Activated B cell treated with CpG ODN at 0.5 μM for 24 hours (primary cell): ENCODE measurements around the gene POLR3G. TPM values are rescaled to one million over a fixed set of nuclear protein-coding genes. Genes with fewer than 3 reads are reported as not detected.

ENCODE experiments used
- ATAC-seq: fragments of 200-7000 bp; cut with Tn5 transposase; one replicate; pipeline ENCODE4 v1.10.0; 2021; ENCODE audit warnings: low read depth, mild to moderate bottlenecking, moderate library complexity
- CTCF ChIA-PET: fragments of 350-600 bp; sonication (Branson Sonifier 250); formaldehyde crosslinking; loops from one replicate; lab custom pipeline; 2021; ENCODE audit warnings: antibody characterized with exemption; lab: Charles Lee
- POLR2A ChIA-PET: fragments of 350-600 bp; sonication (Branson Sonifier 250); formaldehyde crosslinking; loops from one replicate; lab custom pipeline; 2021; ENCODE audit warnings: antibody characterized with exemption; lab: Charles Lee
- DNase-seq: peaks from one replicate; pipeline ENCODE4 v3.0.0; 2022
- H3K27ac Mint-ChIP-seq: one replicate; pipeline ENCODE4 v1.8.0; 2020; ENCODE audit warnings: mixed read lengths
- H3K27me3 Mint-ChIP-seq: one replicate; pipeline ENCODE4 v1.8.0; 2021; ENCODE audit warnings: mixed read lengths
- H3K36me3 Mint-ChIP-seq: one replicate; pipeline ENCODE4 v1.8.0; 2021; ENCODE audit warnings: low read depth, mixed read lengths
- H3K4me1 Mint-ChIP-seq: one replicate; pipeline ENCODE4 v1.8.0; 2021; ENCODE audit warnings: mixed read lengths
- H3K4me3 Mint-ChIP-seq: one replicate; pipeline ENCODE4 v1.8.0; 2020; ENCODE audit warnings: mild to moderate bottlenecking, mixed read lengths
- H3K9me3 Mint-ChIP-seq: one replicate; pipeline ENCODE4 v1.8.0; 2020; ENCODE audit warnings: mixed read lengths
- CTCF ChIP-seq: fragments of 200-600 bp; IDR thresholded peaks from one replicate; pipeline ENCODE4 v1.8.0; 2022; ENCODE audit warnings: antibody characterized with exemption, mild to moderate bottlenecking
- intact Hi-C: fragments of 100-400 bp; cut with micrococcal nuclease; formaldehyde crosslinking; loops from one replicate; pipeline ENCODE4 v1.15.1; 2024
- total RNA-seq: library from RNA; stranded (reverse); gene quantifications from 2 replicates; pipeline ENCODE4 v1.2.3, GENCODE V29; 2022

The POLR3G gene
- total RNA-seq, 1 donor from 2014 or later = 2.9 TPM

GRCh38 chr5:90440644-90441043, 34.0 kb upstream of the POLR3G start:
- ATAC-seq = no peak
- no peaks in the 10 kb centered on the region for H3K36me3 Mint-ChIP-seq
- no peak overlapping the region for H3K27ac Mint-ChIP-seq
- intact Hi-C loops = no loop called here
- H3K4me3 Mint-ChIP-seq = no peak overlapping the region
- no peaks in the 10 kb centered on the region for H3K9me3 Mint-ChIP-seq
- POLR2A ChIA-PET = no interaction called here
- peaks cover 3% of the 10 kb centered on the region for H3K4me1 Mint-ChIP-seq
- peaks cover 2% of the 10 kb centered on the region for H3K27me3 Mint-ChIP-seq
- no peak for DNase-seq
- CTCF ChIA-PET = interaction anchor here (1.0 to 4.7 kb wide), 5 partner anchors 20 to 344 kb away, joined by 3 to 44 read pairs (median 3); partner anchors contain the start of gene LYSMD3
- no peak for TF ChIP-seq CTCF

DNA sequence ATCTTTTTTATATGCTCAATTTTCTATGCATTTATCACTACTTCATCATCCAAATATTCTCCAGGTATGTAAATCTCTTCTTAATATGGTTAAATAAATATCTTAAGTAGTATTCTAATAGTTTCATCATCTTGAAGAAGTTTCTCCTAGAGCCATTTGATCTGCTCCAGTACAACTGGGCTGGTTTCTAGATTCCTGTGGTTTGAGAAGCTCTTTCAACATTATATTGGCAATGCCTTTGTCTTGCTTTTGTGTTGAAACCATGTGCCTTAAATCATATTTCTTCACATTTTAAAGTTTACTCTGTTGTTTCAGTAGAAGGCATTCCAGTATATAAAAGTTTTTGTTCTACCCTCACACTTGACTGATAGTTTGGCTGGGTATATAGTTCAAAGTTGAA, 27.7 kb upstream of the POLR3G start:
- no peak for ATAC-seq
- DNase-seq = no peak
- Mint-ChIP-seq H3K4me3 (no peak overlapping the region), H3K9me3 (no peaks in the 10 kb centered on the region), H3K27me3 (no peaks in the 10 kb centered on the region), H3K36me3 (no peaks in the 10 kb centered on the region), H3K4me1 (no peaks in the 10 kb centered on the region), H3K27ac (no peak overlapping the region)
- POLR2A ChIA-PET = no interaction called here
- TF ChIP-seq CTCF = no peak
- CTCF ChIA-PET = interaction anchor here (0.7 kb wide), 1 partner anchor 59 kb away, joined by 3 read pairs; no protein-coding TSS in a partner anchor
- intact Hi-C loops = no loop called here

GRCh38 chr5:90461288-90461687, 13.4 kb upstream of the POLR3G start:
- no peaks in the 10 kb centered on the region for H3K27me3 Mint-ChIP-seq
- no peak overlapping the region for H3K27ac Mint-ChIP-seq
- ChIA-PET POLR2A (no interaction called here), CTCF (no interaction called here)
- H3K9me3 Mint-ChIP-seq = no peaks in the 10 kb centered on the region
- no peaks in the 10 kb centered on the region for H3K4me1 Mint-ChIP-seq
- ATAC-seq = no peak
- DNase-seq = no peak
- intact Hi-C loops = no loop called here
- peaks cover 13% of the 10 kb centered on the region for H3K36me3 Mint-ChIP-seq
- TF ChIP-seq CTCF = no peak
- no peak overlapping the region for H3K4me3 Mint-ChIP-seq

- no peak for TF ChIP-seq CTCF
- POLR2A ChIA-PET = interaction anchor here (0.6 kb wide), 1 partner anchor 178 kb away, joined by 3 read pairs; no protein-coding TSS in a partner anchor
- H3K27me3 Mint-ChIP-seq = no peaks in the 10 kb centered on the region
- intact Hi-C loops = loop anchor here (5.0 kb wide), 2 partner anchors 839 to 1586 kb away; no protein-coding TSS in a partner anchor
- H3K27ac Mint-ChIP-seq = peak overlapping the region; percentile 93
- peaks cover 2% of the 10 kb centered on the region for H3K9me3 Mint-ChIP-seq
- no peak for ATAC-seq
- H3K36me3 Mint-ChIP-seq = peaks cover 18% of the 10 kb centered on the region
- DNase-seq = no peak
- peaks cover 27% of the 10 kb centered on the region for H3K4me1 Mint-ChIP-seq
- peak overlapping the region; percentile 98 for H3K4me3 Mint-ChIP-seq
- CTCF ChIA-PET = interaction anchor here (0.6 to 1.1 kb wide), 2 partner anchors 56 to 74 kb away, joined by 3 to 7 read pairs; partner anchors contain the start of gene LYSMD3
Measured at GRCh38 chr5:90472783-90473395, 1.8 kb upstream of the POLR3G start.
